HepG2 (cell line): ENCODE results near the gene IKZF2. TPM values are rescaled to one million over a fixed set of nuclear protein-coding genes. Genes with fewer than 3 reads are reported as not detected.

ENCODE experiments used
- HNRNPUL1 ChIP-seq: fragments of 200-400 bp; formaldehyde crosslinking; IDR thresholded peaks from 2 replicates; pipeline ENCODE4 v1.6.1; 2017; ENCODE audit warnings: low read depth, mild to moderate bottlenecking, low read length, moderate library complexity
- IRX3 ChIP-seq: sonication (generic); formaldehyde crosslinking; IDR thresholded peaks from 2 replicates; pipeline ENCODE4 v1.8.1; 2023; ENCODE audit warnings: mild to moderate bottlenecking, low read depth, missing genetic modification reagents, borderline replicate concordance
- KAT8 ChIP-seq: IDR thresholded peaks from 2 replicates; pipeline ENCODE4 v1.6.1; 2016; ENCODE audit warnings: missing genetic modification reagents, missing compliant biosample characterization
- MATR3 ChIP-seq: sonication (generic); formaldehyde crosslinking; IDR thresholded peaks from 2 replicates; pipeline ENCODE4 v1.4.0; 2020; ENCODE audit warnings: missing genetic modification reagents
- NPAS2 ChIP-seq: sonication (generic); formaldehyde crosslinking; IDR thresholded peaks from 2 replicates; pipeline ENCODE4 v1.8.0; 2022; ENCODE audit warnings: mild to moderate bottlenecking, missing genetic modification reagents, borderline replicate concordance
- POLR2G ChIP-seq: fragments of 200-400 bp; formaldehyde crosslinking; IDR thresholded peaks from 2 replicates; pipeline ENCODE4 v1.6.1; 2018; ENCODE audit warnings: mild to moderate bottlenecking, low read depth, low read length, moderate library complexity
- RELA ChIP-seq: sonication (generic); formaldehyde crosslinking; IDR thresholded peaks from 2 replicates; pipeline ENCODE4 v1.4.0; 2020; ENCODE audit warnings: missing genetic modification reagents
- RFX5 ChIP-seq: IDR thresholded peaks from 2 replicates; pipeline ENCODE4 v1.6.1; 2011; ENCODE audit warnings: low read depth, low read length, improper control_type of control experiment
- SIN3B ChIP-seq: fragments of 150-350 bp; IDR thresholded peaks from 2 replicates; pipeline ENCODE4 v1.6.1; 2014; ENCODE audit warnings: low read length
- THAP7 ChIP-seq: sonication (generic); formaldehyde crosslinking; IDR thresholded peaks from 2 replicates; pipeline ENCODE4 v1.8.1; 2023; ENCODE audit warnings: mild to moderate bottlenecking, missing genetic modification reagents
- XRCC5 ChIP-seq: fragments of 200-400 bp; formaldehyde crosslinking; optimal IDR thresholded peaks from 2 replicates; pipeline ENCODE3; 2017; ENCODE audit warnings: mild to moderate bottlenecking, low read length
- ZBTB3 ChIP-seq: sonication (generic); formaldehyde crosslinking; IDR thresholded peaks from 2 replicates; pipeline ENCODE4 v1.4.0; 2020; ENCODE audit warnings: low read depth, mild to moderate bottlenecking, moderate library complexity, missing genetic modification reagents, borderline replicate concordance
- ZNF17 ChIP-seq: sonication (generic); formaldehyde crosslinking; IDR thresholded peaks from 2 replicates; pipeline ENCODE4 v1.5.0; 2020; ENCODE audit warnings: mild to moderate bottlenecking, missing genetic modification reagents
- polyA plus RNA-seq, 8 experiments: library from polyadenylated mRNA; depleted of rRNA in 3 of 8; stranded (reverse) in 7 of 8; unstranded in 1 of 8; fragments of >200 nt; fragmentation: Illumina TruSeq in 4 of 8; extraction: Trizol in 4 of 8; gene quantifications; 2 replicates each; pipeline versions ENCODE4 v1.2.1 to v1.2.3, GENCODE V29; 2011 to 2016; ENCODE audit warnings: low read depth in 4 of 8, missing spikeins in 1 of 8, mixed read lengths in 1 of 8; ENCODE audit not compliant: insufficient read depth in 1 of 8
- total RNA-seq, 5 experiments: library from RNA; depleted of rRNA; stranded (reverse); fragments of >200 nt; fragmentation: Illumina TruSeq; extraction: Trizol; gene quantifications; 2 replicates each; pipeline ENCODE4 v1.2.3, GENCODE V29; 2016; ENCODE audit warnings: low read depth in 1 of 5
- TF ChIP-seq, protein P1 (sequence below): IDR thresholded peaks from 2 replicates; pipeline ENCODE4 v1.6.1; 2012; ENCODE audit warnings: inconsistent platforms
- TF ChIP-seq, protein P2 (sequence below), 2 experiments: sonication (generic) in 1 of 2; formaldehyde crosslinking in 1 of 2; IDR thresholded peaks; 2 replicates each; pipeline versions ENCODE4 v1.4.0 to v1.6.1; 2016 to 2020; ENCODE audit warnings: borderline replicate concordance in 1 of 2, low read depth in 1 of 2, mild to moderate bottlenecking in 1 of 2, missing genetic modification reagents in 1 of 2
- TF ChIP-seq, protein P3 (sequence below): sonication (generic); formaldehyde crosslinking; IDR thresholded peaks from 2 replicates; pipeline ENCODE4 v1.9.0; 2021; ENCODE audit warnings: mild to moderate bottlenecking, missing genetic modification reagents

IKZF2 gene
- total and polyA plus RNA-seq, 2 of the 13 experiments (the other 11 are each of a cell fraction or from before 2014, with no cell fraction given): 0.18 to 0.86 TPM

DNA sequence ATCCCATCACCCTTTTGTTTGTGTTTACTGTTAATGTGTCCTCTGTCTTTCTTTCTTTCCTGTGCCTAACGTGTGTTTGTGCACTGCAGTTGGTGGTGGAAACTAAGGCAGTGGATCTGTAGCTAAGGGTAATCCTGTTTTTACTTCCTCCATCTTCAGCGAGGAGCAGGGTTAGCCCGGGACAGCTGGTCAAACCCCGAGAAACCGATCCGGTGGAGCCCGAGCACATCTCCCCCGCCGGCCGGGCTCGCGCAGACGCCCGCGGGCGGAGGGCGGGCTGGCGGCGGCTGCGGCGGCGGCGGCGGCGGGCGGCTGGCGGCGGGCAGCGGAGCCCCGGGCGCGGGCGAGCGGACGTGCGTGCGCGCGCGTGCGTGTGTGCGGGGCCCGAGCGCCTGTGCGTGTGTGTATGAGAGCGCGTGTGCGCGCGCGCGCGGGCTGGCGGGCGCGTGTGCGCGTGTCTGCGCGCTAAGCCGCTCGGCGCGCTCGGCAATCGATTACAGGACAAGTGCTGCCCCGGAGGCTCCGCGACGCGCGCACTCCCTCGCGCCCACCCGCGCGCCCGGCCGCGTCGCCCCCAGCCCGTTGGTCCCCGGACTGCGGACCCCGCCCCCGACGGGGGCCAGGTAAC, at the start of gene IKZF2 (continued):
- no peak for TF ChIP-seq NPAS2 (CRISPR knock-in tag)
- TF ChIP-seq KAT8: no peak
- no peak for TF ChIP-seq HNRNPUL1
- no peak for TF ChIP-seq RELA (CRISPR knock-in tag)
- TF ChIP-seq, protein P1, sequence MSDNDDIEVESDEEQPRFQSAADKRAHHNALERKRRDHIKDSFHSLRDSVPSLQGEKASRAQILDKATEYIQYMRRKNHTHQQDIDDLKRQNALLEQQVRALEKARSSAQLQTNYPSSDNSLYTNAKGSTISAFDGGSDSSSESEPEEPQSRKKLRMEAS: peak; percentile 89
- TF ChIP-seq RFX5: no peak
- no peak for TF ChIP-seq ZNF17 (CRISPR knock-in tag)
- TF ChIP-seq IRX3 (CRISPR knock-in tag): 0 out of 2 replicates have a peak, but pooled peaks have one; percentile 55
- no peak for TF ChIP-seq THAP7 (CRISPR knock-in tag)
- TF ChIP-seq XRCC5: peak; percentile 82
- 0 out of 2 replicates have a peak, but pooled peaks have one; percentile 8 for TF ChIP-seq POLR2G
- TF ChIP-seq, protein P2, sequence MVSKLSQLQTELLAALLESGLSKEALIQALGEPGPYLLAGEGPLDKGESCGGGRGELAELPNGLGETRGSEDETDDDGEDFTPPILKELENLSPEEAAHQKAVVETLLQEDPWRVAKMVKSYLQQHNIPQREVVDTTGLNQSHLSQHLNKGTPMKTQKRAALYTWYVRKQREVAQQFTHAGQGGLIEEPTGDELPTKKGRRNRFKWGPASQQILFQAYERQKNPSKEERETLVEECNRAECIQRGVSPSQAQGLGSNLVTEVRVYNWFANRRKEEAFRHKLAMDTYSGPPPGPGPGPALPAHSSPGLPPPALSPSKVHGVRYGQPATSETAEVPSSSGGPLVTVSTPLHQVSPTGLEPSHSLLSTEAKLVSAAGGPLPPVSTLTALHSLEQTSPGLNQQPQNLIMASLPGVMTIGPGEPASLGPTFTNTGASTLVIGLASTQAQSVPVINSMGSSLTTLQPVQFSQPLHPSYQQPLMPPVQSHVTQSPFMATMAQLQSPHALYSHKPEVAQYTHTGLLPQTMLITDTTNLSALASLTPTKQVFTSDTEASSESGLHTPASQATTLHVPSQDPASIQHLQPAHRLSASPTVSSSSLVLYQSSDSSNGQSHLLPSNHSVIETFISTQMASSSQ (IDR thresholded peaks at IDR 0.05; ENCODE audit: low read depth): no peak
- TF ChIP-seq, protein P2 (CRISPR knock-in tag; IDR thresholded peaks at IDR 0.05; ENCODE audit: borderline replicate concordance): no peak
- TF ChIP-seq, protein P3, sequence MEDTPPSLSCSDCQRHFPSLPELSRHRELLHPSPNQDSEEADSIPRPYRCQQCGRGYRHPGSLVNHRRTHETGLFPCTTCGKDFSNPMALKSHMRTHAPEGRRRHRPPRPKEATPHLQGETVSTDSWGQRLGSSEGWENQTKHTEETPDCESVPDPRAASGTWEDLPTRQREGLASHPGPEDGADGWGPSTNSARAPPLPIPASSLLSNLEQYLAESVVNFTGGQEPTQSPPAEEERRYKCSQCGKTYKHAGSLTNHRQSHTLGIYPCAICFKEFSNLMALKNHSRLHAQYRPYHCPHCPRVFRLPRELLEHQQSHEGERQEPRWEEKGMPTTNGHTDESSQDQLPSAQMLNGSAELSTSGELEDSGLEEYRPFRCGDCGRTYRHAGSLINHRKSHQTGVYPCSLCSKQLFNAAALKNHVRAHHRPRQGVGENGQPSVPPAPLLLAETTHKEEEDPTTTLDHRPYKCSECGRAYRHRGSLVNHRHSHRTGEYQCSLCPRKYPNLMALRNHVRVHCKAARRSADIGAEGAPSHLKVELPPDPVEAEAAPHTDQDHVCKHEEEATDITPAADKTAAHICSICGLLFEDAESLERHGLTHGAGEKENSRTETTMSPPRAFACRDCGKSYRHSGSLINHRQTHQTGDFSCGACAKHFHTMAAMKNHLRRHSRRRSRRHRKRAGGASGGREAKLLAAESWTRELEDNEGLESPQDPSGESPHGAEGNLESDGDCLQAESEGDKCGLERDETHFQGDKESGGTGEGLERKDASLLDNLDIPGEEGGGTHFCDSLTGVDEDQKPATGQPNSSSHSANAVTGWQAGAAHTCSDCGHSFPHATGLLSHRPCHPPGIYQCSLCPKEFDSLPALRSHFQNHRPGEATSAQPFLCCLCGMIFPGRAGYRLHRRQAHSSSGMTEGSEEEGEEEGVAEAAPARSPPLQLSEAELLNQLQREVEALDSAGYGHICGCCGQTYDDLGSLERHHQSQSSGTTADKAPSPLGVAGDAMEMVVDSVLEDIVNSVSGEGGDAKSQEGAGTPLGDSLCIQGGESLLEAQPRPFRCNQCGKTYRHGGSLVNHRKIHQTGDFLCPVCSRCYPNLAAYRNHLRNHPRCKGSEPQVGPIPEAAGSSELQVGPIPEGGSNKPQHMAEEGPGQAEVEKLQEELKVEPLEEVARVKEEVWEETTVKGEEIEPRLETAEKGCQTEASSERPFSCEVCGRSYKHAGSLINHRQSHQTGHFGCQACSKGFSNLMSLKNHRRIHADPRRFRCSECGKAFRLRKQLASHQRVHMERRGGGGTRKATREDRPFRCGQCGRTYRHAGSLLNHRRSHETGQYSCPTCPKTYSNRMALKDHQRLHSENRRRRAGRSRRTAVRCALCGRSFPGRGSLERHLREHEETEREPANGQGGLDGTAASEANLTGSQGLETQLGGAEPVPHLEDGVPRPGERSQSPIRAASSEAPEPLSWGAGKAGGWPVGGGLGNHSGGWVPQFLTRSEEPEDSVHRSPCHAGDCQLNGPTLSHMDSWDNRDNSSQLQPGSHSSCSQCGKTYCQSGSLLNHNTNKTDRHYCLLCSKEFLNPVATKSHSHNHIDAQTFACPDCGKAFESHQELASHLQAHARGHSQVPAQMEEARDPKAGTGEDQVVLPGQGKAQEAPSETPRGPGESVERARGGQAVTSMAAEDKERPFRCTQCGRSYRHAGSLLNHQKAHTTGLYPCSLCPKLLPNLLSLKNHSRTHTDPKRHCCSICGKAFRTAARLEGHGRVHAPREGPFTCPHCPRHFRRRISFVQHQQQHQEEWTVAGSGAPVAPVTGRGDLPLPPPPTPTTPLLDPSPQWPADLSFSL: no peak
- no peak for TF ChIP-seq ZBTB3
- TF ChIP-seq MATR3 (CRISPR knock-in tag): no peak
- TF ChIP-seq SIN3B: no peak
